GM12801 (cell line): ENCODE measurements around the gene SREBF1.

Source experiments
- CTCF ChIP-seq: IDR thresholded peaks from one replicate; pipeline ENCODE4 v1.5.1; 2011; ENCODE audit warnings: control low read depth; ENCODE audit not compliant: insufficient read length; ENCODE audit errors: extremely low read depth

SREBF1 gene

GRCh38 chr17:17837966-17838962 lies 1.5 kb upstream of the SREBF1 start:
- TF ChIP-seq CTCF: no peak

- no peak for TF ChIP-seq CTCF
Measured at GRCh38 chr17:17837380-17837821, 615 bp upstream of the SREBF1 start.

GRCh38 chr17:17836250-17836817 lies 452 bp downstream of the SREBF1 start:
- no peak for TF ChIP-seq CTCF

GRCh38 chr17:17835415-17836249 lies 1.2 kb downstream of the SREBF1 start:
- TF ChIP-seq CTCF: no peak

GRCh38 chr17:17834974-17835373 lies 1.8 kb downstream of the SREBF1 start:
- TF ChIP-seq CTCF: no peak

GRCh38 chr17:17833658-17834357 lies 3.0 kb downstream of the SREBF1 start:
- no peak for TF ChIP-seq CTCF
